ENCODE results near the gene RAB39A.
A peak's percentile ranks its signal among the peaks of the same experiment; 100 is the strongest.

The RAB39A gene

DNA sequence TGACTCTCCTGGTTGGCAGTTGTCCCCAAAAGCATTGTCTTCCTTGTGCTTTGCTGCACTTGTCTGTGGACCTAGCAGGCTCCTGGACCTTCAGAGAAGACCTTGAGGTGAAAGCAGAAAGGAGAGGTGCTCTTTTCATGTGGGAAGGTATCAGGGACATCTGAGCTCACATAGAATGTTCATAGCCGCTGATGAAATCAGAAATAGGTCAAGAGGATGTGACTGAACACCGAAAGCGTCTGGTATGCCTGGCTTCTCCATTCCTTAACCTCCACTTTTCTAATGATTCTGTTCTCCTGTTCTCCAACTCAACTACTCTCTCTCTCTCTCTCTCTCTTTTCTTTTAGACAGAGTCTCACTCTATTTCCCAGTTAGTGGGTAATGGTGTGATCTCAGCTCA, 74.2 kb downstream of the RAB39A start:
- DNase-seq: no peak
- no peak overlapping the region for H2AFZ ChIP-seq (ENCODE audit: low read depth, low read length)
- no peak overlapping the region for H3K4me2 ChIP-seq (ENCODE audit: insufficient read depth, low read length)
- no peak overlapping the region for H3K4me3 ChIP-seq (ENCODE audit: low read depth in 1 of 2, low read length in 2 of 2)
- H3K79me2 ChIP-seq (ENCODE audit: insufficient read depth, low read length): no peaks in the 10 kb centered on the region
- no peaks in the 10 kb centered on the region for H3K36me3 ChIP-seq (ENCODE audit: insufficient read depth, low read length)
- no peaks in the 10 kb centered on the region for H3K9me3 ChIP-seq (ENCODE audit: insufficient read depth, low read length, severe bottlenecking)
- H3K9ac ChIP-seq (ENCODE audit: low read depth, low read length): no peak overlapping the region
- no peak overlapping the region for H3K27ac ChIP-seq (ENCODE audit: low read length)
- no peaks in the 10 kb centered on the region for H4K20me1 ChIP-seq (ENCODE audit: insufficient read depth, low read length)
- H3K4me1 ChIP-seq (ENCODE audit: insufficient read depth, low read length): no peaks in the 10 kb centered on the region
- no peak for TF ChIP-seq EZH2 (IDR thresholded peaks at IDR 0.05; ENCODE audit: borderline replicate concordance, low read depth, low read length, severe bottlenecking)
- TF ChIP-seq, protein P1, sequence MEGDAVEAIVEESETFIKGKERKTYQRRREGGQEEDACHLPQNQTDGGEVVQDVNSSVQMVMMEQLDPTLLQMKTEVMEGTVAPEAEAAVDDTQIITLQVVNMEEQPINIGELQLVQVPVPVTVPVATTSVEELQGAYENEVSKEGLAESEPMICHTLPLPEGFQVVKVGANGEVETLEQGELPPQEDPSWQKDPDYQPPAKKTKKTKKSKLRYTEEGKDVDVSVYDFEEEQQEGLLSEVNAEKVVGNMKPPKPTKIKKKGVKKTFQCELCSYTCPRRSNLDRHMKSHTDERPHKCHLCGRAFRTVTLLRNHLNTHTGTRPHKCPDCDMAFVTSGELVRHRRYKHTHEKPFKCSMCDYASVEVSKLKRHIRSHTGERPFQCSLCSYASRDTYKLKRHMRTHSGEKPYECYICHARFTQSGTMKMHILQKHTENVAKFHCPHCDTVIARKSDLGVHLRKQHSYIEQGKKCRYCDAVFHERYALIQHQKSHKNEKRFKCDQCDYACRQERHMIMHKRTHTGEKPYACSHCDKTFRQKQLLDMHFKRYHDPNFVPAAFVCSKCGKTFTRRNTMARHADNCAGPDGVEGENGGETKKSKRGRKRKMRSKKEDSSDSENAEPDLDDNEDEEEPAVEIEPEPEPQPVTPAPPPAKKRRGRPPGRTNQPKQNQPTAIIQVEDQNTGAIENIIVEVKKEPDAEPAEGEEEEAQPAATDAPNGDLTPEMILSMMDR (IDR thresholded peaks at IDR 0.05; ENCODE audit: borderline replicate concordance, extremely low read depth, low read length, poor library complexity, severe bottlenecking): no peak
- no peak for ATAC-seq (ENCODE audit: insufficient read depth, low read depth)
- H3K27me3 ChIP-seq (ENCODE audit: insufficient read depth, low read length, poor library complexity): no peaks in the 10 kb centered on the region

DNA sequence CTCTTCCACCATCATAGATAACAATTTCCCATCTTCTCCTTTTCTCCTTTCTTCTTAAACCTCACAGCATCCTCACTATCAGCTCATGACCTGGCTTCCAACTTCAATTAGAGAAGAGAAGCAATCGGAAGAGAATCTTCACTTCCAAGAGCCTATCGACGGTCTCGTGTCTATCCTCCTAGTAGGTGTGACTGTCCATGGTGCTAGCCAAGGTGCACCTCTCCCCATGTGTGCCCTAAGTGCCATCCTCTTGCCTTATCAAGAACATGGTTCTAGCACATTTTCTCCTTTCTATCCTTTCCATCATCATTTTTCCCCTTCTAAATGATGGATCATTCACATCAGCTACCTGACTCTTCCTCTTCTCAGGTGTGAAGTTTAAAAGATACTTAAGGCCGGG, 75.4 kb downstream of the RAB39A start:
- H2AFZ ChIP-seq (ENCODE audit: low read depth, low read length): no peak overlapping the region
- no peaks in the 10 kb centered on the region for H3K9me3 ChIP-seq (ENCODE audit: insufficient read depth, low read length, severe bottlenecking)
- no peak for ATAC-seq (ENCODE audit: insufficient read depth, low read depth)
- H3K36me3 ChIP-seq (ENCODE audit: insufficient read depth, low read length): no peaks in the 10 kb centered on the region
- TF ChIP-seq, protein P1 (IDR thresholded peaks at IDR 0.05; ENCODE audit: borderline replicate concordance, extremely low read depth, low read length, poor library complexity, severe bottlenecking): no peak
- TF ChIP-seq EZH2 (IDR thresholded peaks at IDR 0.05; ENCODE audit: borderline replicate concordance, low read depth, low read length, severe bottlenecking): no peak
- no peaks in the 10 kb centered on the region for H4K20me1 ChIP-seq (ENCODE audit: insufficient read depth, low read length)
- DNase-seq: no peak
- H3K27me3 ChIP-seq (ENCODE audit: insufficient read depth, low read length, poor library complexity): no peaks in the 10 kb centered on the region
- no peak overlapping the region for H3K9ac ChIP-seq (ENCODE audit: low read depth, low read length)
- no peak overlapping the region for H3K27ac ChIP-seq (ENCODE audit: low read length)
- no peaks in the 10 kb centered on the region for H3K79me2 ChIP-seq (ENCODE audit: insufficient read depth, low read length)
- H3K4me3 ChIP-seq (ENCODE audit: low read depth in 1 of 2, low read length in 2 of 2): no peak overlapping the region
- peaks cover 6% of the 10 kb centered on the region for H3K4me1 ChIP-seq (ENCODE audit: insufficient read depth, low read length)
- no peak overlapping the region for H3K4me2 ChIP-seq (ENCODE audit: insufficient read depth, low read length)

DNA sequence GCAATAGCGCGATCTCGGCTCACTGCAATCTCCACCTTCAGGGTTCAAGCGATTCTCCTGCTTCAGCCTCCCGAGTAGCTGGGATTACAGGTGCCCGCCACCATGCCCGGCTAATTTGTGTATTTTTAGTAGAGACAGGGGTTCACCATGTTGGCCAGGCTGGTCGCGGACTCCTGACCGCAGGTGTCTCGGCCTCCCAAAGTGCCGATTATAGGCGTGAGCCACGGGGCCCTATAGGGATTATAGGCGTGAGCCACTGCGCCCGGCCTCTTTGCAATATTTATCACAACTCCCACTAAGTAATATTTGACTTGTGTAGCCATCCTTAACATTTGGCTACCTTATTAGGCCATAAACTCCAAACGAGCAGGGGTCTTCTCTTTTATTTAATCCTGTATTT, 79.6 kb downstream of the RAB39A start:
- no peak overlapping the region for H3K4me3 ChIP-seq (ENCODE audit: low read depth in 1 of 2, low read length in 2 of 2)
- H3K9ac ChIP-seq (ENCODE audit: low read depth, low read length): no peak overlapping the region
- no peaks in the 10 kb centered on the region for H3K9me3 ChIP-seq (ENCODE audit: insufficient read depth, low read length, severe bottlenecking)
- DNase-seq: no peak
- H3K79me2 ChIP-seq (ENCODE audit: insufficient read depth, low read length): peaks cover 41% of the 10 kb centered on the region
- H3K4me1 ChIP-seq (ENCODE audit: insufficient read depth, low read length): peaks cover 36% of the 10 kb centered on the region
- H3K27me3 ChIP-seq (ENCODE audit: insufficient read depth, low read length, poor library complexity): no peaks in the 10 kb centered on the region
- ATAC-seq (ENCODE audit: insufficient read depth, low read depth): no peak
- peaks cover 7% of the 10 kb centered on the region; the same call in 1 of the 2 replicates for H3K36me3 ChIP-seq (ENCODE audit: insufficient read depth, low read length)
- TF ChIP-seq, protein P1 (IDR thresholded peaks at IDR 0.05; ENCODE audit: borderline replicate concordance, extremely low read depth, low read length, poor library complexity, severe bottlenecking): no peak
- no peak for TF ChIP-seq EZH2 (IDR thresholded peaks at IDR 0.05; ENCODE audit: borderline replicate concordance, low read depth, low read length, severe bottlenecking)
- peaks cover 8% of the 10 kb centered on the region; the same call in 1 of the 2 replicates for H4K20me1 ChIP-seq (ENCODE audit: insufficient read depth, low read length)
- H2AFZ ChIP-seq (ENCODE audit: low read depth, low read length): peak overlapping the region; percentile 88
- no peak overlapping the region for H3K27ac ChIP-seq (ENCODE audit: low read length)
- peak overlapping the region; percentile 70; the same call in 1 of the 2 replicates for H3K4me2 ChIP-seq (ENCODE audit: insufficient read depth, low read length)

Data from DND-41 (cell line).